MM.1S (cell line): ENCODE results near the gene SNX19.
A peak's percentile ranks its signal among the peaks of the same experiment; 100 is the strongest.

Experiments used
- DNase-seq: peaks from one replicate; pipeline ENCODE4 v3.0.0-alpha.2; 2015
- H2AFZ ChIP-seq: fragments of 300-600 bp; sonication (generic); 2 replicates; pipeline ENCODE4 v1.6.0; 2016; ENCODE audit warnings: antibody characterized with exemption, low read length
- H3F3A ChIP-seq: fragments of 300-600 bp; sonication (generic); 2 replicates; pipeline ENCODE4 v1.6.1; 2016; ENCODE audit warnings: mild to moderate bottlenecking, antibody characterized with exemption, low read length, moderate library complexity, mixed read lengths; ENCODE audit not compliant: insufficient read depth
- H3K27ac ChIP-seq: fragments of 300-600 bp; sonication (generic); 2 replicates; pipeline ENCODE4 v1.5.1; 2016; ENCODE audit warnings: mild to moderate bottlenecking, low read length
- H3K27me3 ChIP-seq: fragments of 300-600 bp; sonication (generic); replicated peaks from 2 replicates; pipeline ENCODE4 v1.6.0; 2016; ENCODE audit warnings: low read length; ENCODE audit not compliant: insufficient read depth
- H3K36me3 ChIP-seq: fragments of 300-600 bp; sonication (generic); replicated peaks from 2 replicates; pipeline ENCODE4 v1.6.1; 2016; ENCODE audit warnings: mild to moderate bottlenecking, low read length, mixed read lengths; ENCODE audit not compliant: insufficient read depth
- H3K4me1 ChIP-seq: fragments of 300-600 bp; sonication (generic); 2 replicates; pipeline ENCODE4 v1.6.1; 2016; ENCODE audit warnings: low read length, mixed read lengths
- H3K4me2 ChIP-seq: fragments of 300-600 bp; sonication (generic); 2 replicates; pipeline ENCODE4 v1.6.0; 2016; ENCODE audit warnings: low read depth, low read length
- H3K4me3 ChIP-seq: fragments of 300-600 bp; sonication (generic); 2 replicates; pipeline ENCODE4 v1.5.1; 2016; ENCODE audit warnings: low read length, mixed read lengths
- H3K79me2 ChIP-seq: fragments of 300-600 bp; sonication (generic); 2 replicates; pipeline ENCODE4 v1.6.1; 2016; ENCODE audit warnings: mixed run types, low read length, mixed read lengths
- H3K9ac ChIP-seq: fragments of 300-600 bp; sonication (generic); 2 replicates; pipeline ENCODE4 v1.6.1; 2016; ENCODE audit warnings: low read length, mixed read lengths
- H3K9me2 ChIP-seq: fragments of 300-600 bp; sonication (generic); replicated peaks from 2 replicates; pipeline ENCODE4 v1.6.1; 2016; ENCODE audit warnings: mild to moderate bottlenecking, low read length, mixed read lengths; ENCODE audit not compliant: insufficient read depth
- H3K9me3 ChIP-seq: fragments of 300-600 bp; sonication (generic); replicated peaks from 2 replicates; pipeline ENCODE4 v1.6.1; 2016; ENCODE audit warnings: mild to moderate bottlenecking, low read length, mixed read lengths; ENCODE audit not compliant: insufficient read depth
- H4K20me1 ChIP-seq: fragments of 300-600 bp; sonication (generic); 2 replicates; pipeline ENCODE4 v1.6.1; 2016; ENCODE audit warnings: mild to moderate bottlenecking, low read length, moderate library complexity, mixed read lengths; ENCODE audit not compliant: insufficient read depth
- CTCF ChIP-seq: fragments of 300-600 bp; sonication (generic); IDR thresholded peaks from 2 replicates; pipeline ENCODE4 v1.5.1; 2016; ENCODE audit warnings: antibody characterized with exemption, low read length, mixed read lengths
- EZH2 ChIP-seq: fragments of 300-600 bp; sonication (generic); optimal IDR thresholded peaks from 2 replicates; pipeline ENCODE3; 2017; ENCODE audit warnings: low read depth, mild to moderate bottlenecking, antibody characterized with exemption, low read length, mixed read lengths
- EZH2phosphoT487 ChIP-seq: fragments of 300-600 bp; sonication (generic); IDR thresholded peaks from 2 replicates; pipeline ENCODE4 v1.6.1; 2018; ENCODE audit warnings: antibody characterized with exemption, low read length

Gene SNX19

GRCh38 chr11:130831976-130832375 is 84.3 kb downstream of the SNX19 start:
- TF ChIP-seq EZH2 (no peak), EZH2phosphoT487 (no peak), CTCF (no peak)
- DNase-seq = no peak
- no peaks in the 10 kb centered on the region for H3K36me3 ChIP-seq
- H3K9me3 ChIP-seq = no peaks in the 10 kb centered on the region
- H3K27ac ChIP-seq = peak overlapping the region; percentile 94
- peak overlapping the region; percentile 54 for H3K9ac ChIP-seq
- H3K9me2 ChIP-seq = no peaks in the 10 kb centered on the region
- H3K4me2 ChIP-seq = peak overlapping the region; percentile 63
- no peaks in the 10 kb centered on the region for H3K27me3 ChIP-seq
- peaks cover 86% of the 10 kb centered on the region for H3K4me1 ChIP-seq
- no peaks in the 10 kb centered on the region for H4K20me1 ChIP-seq
- H2AFZ ChIP-seq = no peak overlapping the region
- H3F3A ChIP-seq = peaks cover 55% of the 10 kb centered on the region
- H3K79me2 ChIP-seq = no peaks in the 10 kb centered on the region
- H3K4me3 ChIP-seq = peak overlapping the region; percentile 24; the same call in 1 of the 2 replicates

GRCh38 chr11:130831506-130831905 is 84.8 kb downstream of the SNX19 start:
- TF ChIP-seq EZH2phosphoT487 (no peak), CTCF (no peak), EZH2 (no peak)
- peak overlapping the region; percentile 32 for H2AFZ ChIP-seq
- H3K27ac ChIP-seq = peak overlapping the region; percentile 94
- peak overlapping the region; percentile 24; the same call in 1 of the 2 replicates for H3K4me3 ChIP-seq
- H3K4me2 ChIP-seq = peak overlapping the region; percentile 63
- no peaks in the 10 kb centered on the region for H3K9me3 ChIP-seq
- no peaks in the 10 kb centered on the region for H4K20me1 ChIP-seq
- no peaks in the 10 kb centered on the region for H3K9me2 ChIP-seq
- no peaks in the 10 kb centered on the region for H3K27me3 ChIP-seq
- peaks cover 55% of the 10 kb centered on the region for H3F3A ChIP-seq
- peak overlapping the region; percentile 54 for H3K9ac ChIP-seq
- DNase-seq = peak; percentile 95
- peaks cover 86% of the 10 kb centered on the region for H3K4me1 ChIP-seq
- no peaks in the 10 kb centered on the region for H3K79me2 ChIP-seq
- H3K36me3 ChIP-seq = no peaks in the 10 kb centered on the region

GRCh38 chr11:130830566-130830965 is 85.7 kb downstream of the SNX19 start:
- Histone ChIP-seq H3K9me2 (no peaks in the 10 kb centered on the region), H3K27me3 (no peaks in the 10 kb centered on the region), H2AFZ (no peak overlapping the region), H3K4me3 (no peak overlapping the region), H3K9me3 (no peaks in the 10 kb centered on the region), H3F3A (peaks cover 51% of the 10 kb centered on the region), H4K20me1 (no peaks in the 10 kb centered on the region), H3K9ac (peak overlapping the region; percentile 54; the same call in 1 of the 2 replicates), H3K79me2 (no peaks in the 10 kb centered on the region), H3K4me1 (peaks cover 78% of the 10 kb centered on the region), H3K27ac (peak overlapping the region; percentile 94), H3K4me2 (peak overlapping the region; percentile 63; the same call in 1 of the 2 replicates), H3K36me3 (no peaks in the 10 kb centered on the region)
- no peak for DNase-seq
- no peak for TF ChIP-seq EZH2
- TF ChIP-seq EZH2phosphoT487 = no peak
- TF ChIP-seq CTCF = no peak
